H1 (cell line): ENCODE results near the gene SLC4A7. TPM values are rescaled to one million over a fixed set of nuclear protein-coding genes. Genes with fewer than 3 reads are reported as not detected.

Source experiments
- CTCF ChIA-PET: fragments of 300-600 bp; sonication (Branson Sonifier 250); formaldehyde crosslinking; loops from one replicate; lab custom pipeline; 2021; ENCODE audit not compliant: partially characterized antibody; lab: Charles Lee
- POLR2A ChIA-PET: fragments of 300-600 bp; sonication (Branson Sonifier 250); formaldehyde crosslinking; loops from one replicate; lab custom pipeline; 2021; ENCODE audit warnings: inconsistent platforms; ENCODE audit not compliant: partially characterized antibody; lab: Charles Lee
- DNase-seq, 2 experiments: peaks; one replicate each; pipeline versions ENCODE4 v3.0.0 to v3.0.0-alpha.2; 2010 to 2022; ENCODE audit warnings: low spot score in 2 of 2, low read depth in 1 of 2, mixed read lengths in 1 of 2
- FAIRE-seq: peaks from 2 replicates; lab custom pipeline; 2011; peaks lifted over from hg19 to GRCh38; lab: Jason Lieb, UNC
- H2AFZ ChIP-seq: 2 replicates; pipeline ENCODE4 v1.8.1; 2012; ENCODE audit warnings: low read length, inconsistent platforms
- H2AK5ac ChIP-seq: 2 replicates; pipeline ENCODE4 v1.6.1; 2013; ENCODE audit warnings: low read depth, low read length
- H2BK120ac ChIP-seq: replicated peaks from 2 replicates; pipeline ENCODE3; 2013; ENCODE audit warnings: low read depth, low read length, inconsistent platforms
- H2BK12ac ChIP-seq: 2 replicates; pipeline ENCODE4 v1.6.1; 2013; ENCODE audit warnings: low read depth, low read length
- H2BK15ac ChIP-seq: 2 replicates; pipeline ENCODE4 v1.6.1; 2013; ENCODE audit warnings: low read length
- H2BK20ac ChIP-seq: 2 replicates; pipeline ENCODE4 v1.6.1; 2013; ENCODE audit warnings: low read length
- H2BK5ac ChIP-seq: 2 replicates; pipeline ENCODE4 v1.6.1; 2013; ENCODE audit warnings: low read depth, low read length
- H3K14ac ChIP-seq: 2 replicates; pipeline ENCODE4 v1.6.1; 2013; ENCODE audit warnings: inconsistent platforms; ENCODE audit not compliant: insufficient read length
- H3K18ac ChIP-seq: 2 replicates; pipeline ENCODE4 v1.6.1; 2013; ENCODE audit warnings: low read length; ENCODE audit errors: extremely low read depth
- H3K23ac ChIP-seq: 2 replicates; pipeline ENCODE4 v1.6.1; 2013; ENCODE audit warnings: inconsistent platforms; ENCODE audit not compliant: insufficient read length
- H3K23me2 ChIP-seq: 2 replicates; pipeline ENCODE4 v1.6.1; 2013; ENCODE audit warnings: low read depth, low read length
- H3K27ac ChIP-seq: 2 replicates; pipeline ENCODE4 v1.6.1; 2011; ENCODE audit warnings: low read depth, low read length, inconsistent platforms
- H3K27me3 ChIP-seq, 4 experiments: replicated peaks in 1 of 4; 1 replicate in 1 of 4; 2 replicates in 3 of 4; pipeline versions ENCODE4 v1.6.1 to v1.8.1; 2011 to 2013; ENCODE audit warnings: low read length in 3 of 4, mild to moderate bottlenecking in 3 of 4, inconsistent platforms in 2 of 4, mixed read lengths in 2 of 4, moderate library complexity in 1 of 4; ENCODE audit not compliant: control insufficient read depth in 3 of 4, insufficient read depth in 3 of 4; ENCODE audit errors: extremely low read depth in 1 of 4
- H3K36me3 ChIP-seq, 4 experiments: 2 replicates each; pipeline versions ENCODE4 v1.6.1 to v1.8.1; 2011 to 2013; ENCODE audit warnings: mild to moderate bottlenecking in 4 of 4, low read length in 3 of 4, moderate library complexity in 2 of 4, control low read depth in 1 of 4, inconsistent platforms in 1 of 4; ENCODE audit not compliant: insufficient read depth in 4 of 4, control insufficient read depth in 2 of 4
- H3K4ac ChIP-seq: replicated peaks from 2 replicates; pipeline ENCODE3; 2013; ENCODE audit warnings: low read length, low read depth, mixed read lengths, inconsistent platforms; ENCODE audit not compliant: insufficient read length
- H3K4me1 ChIP-seq, 4 experiments: replicated peaks in 1 of 4; 1 replicate in 1 of 4; 2 replicates in 3 of 4; pipeline versions ENCODE4 v1.6.1 to v1.8.1; 2011 to 2013; ENCODE audit warnings: low read length in 3 of 4, inconsistent platforms in 2 of 4, mixed read lengths in 1 of 4; ENCODE audit not compliant: insufficient read depth in 4 of 4, control insufficient read depth in 3 of 4
- H3K4me2 ChIP-seq, 2 experiments: 2 replicates each; pipeline versions ENCODE4 v1.6.1 to v1.8.1; 2011 to 2013; ENCODE audit warnings: low read depth in 2 of 2, low read length in 2 of 2, control low read depth in 1 of 2, inconsistent platforms in 1 of 2, mild to moderate bottlenecking in 1 of 2; ENCODE audit not compliant: insufficient read depth in 1 of 2
- H3K4me3 ChIP-seq, 4 experiments: fragments of 200-600, 300-600 bp in 1 of 4; sonication (generic), shearing (Covaris generic), sonication (Bioruptor Twin) in 1 of 4; 2 replicates each; pipeline versions ENCODE4 v1.5.1 to v1.8.1; 2011 to 2016; ENCODE audit warnings: low read length in 4 of 4, low read depth in 3 of 4, control low read depth in 2 of 4, inconsistent platforms in 2 of 4, mild to moderate bottlenecking in 2 of 4, mixed read lengths in 1 of 4, moderate library complexity in 1 of 4; ENCODE audit not compliant: insufficient read depth in 2 of 4; ENCODE audit errors: extremely low read depth in 1 of 4
- H3K56ac ChIP-seq: replicated peaks from 2 replicates; pipeline ENCODE3; 2013; ENCODE audit warnings: low read depth, mild to moderate bottlenecking, mixed read lengths, low read length, inconsistent platforms; ENCODE audit not compliant: insufficient read length
- H3K79me1 ChIP-seq: 2 replicates; pipeline ENCODE4 v1.6.1; 2013; ENCODE audit warnings: low read depth, low read length, control low read depth
- H3K79me2 ChIP-seq, 2 experiments: 2 replicates each; pipeline versions ENCODE4 v1.6.1 to v1.8.1; 2012 to 2013; ENCODE audit warnings: low read length in 2 of 2, mild to moderate bottlenecking in 2 of 2, inconsistent platforms in 1 of 2; ENCODE audit not compliant: insufficient read depth in 2 of 2, control insufficient read depth in 1 of 2
- H3K9ac ChIP-seq, 4 experiments: replicated peaks in 1 of 4; 1 replicate in 1 of 4; 2 replicates in 3 of 4; pipeline versions ENCODE4 v1.6.1 to v1.8.1; 2011 to 2013; ENCODE audit warnings: low read depth in 3 of 4, low read length in 3 of 4, control low read depth in 2 of 4, mild to moderate bottlenecking in 2 of 4, moderate library complexity in 2 of 4, inconsistent platforms in 1 of 4; ENCODE audit errors: extremely low read depth in 1 of 4
- H3K9me3 ChIP-seq, 2 experiments: 2 replicates each; pipeline versions ENCODE4 v1.6.1 to v1.8.1; 2012 to 2013; ENCODE audit warnings: mild to moderate bottlenecking in 2 of 2, moderate library complexity in 2 of 2, control low read depth in 1 of 2, inconsistent platforms in 1 of 2, low read depth in 1 of 2, low read length in 1 of 2, mixed read lengths in 1 of 2; ENCODE audit not compliant: insufficient read depth in 2 of 2
- H4K20me1 ChIP-seq, 2 experiments: replicated peaks in 1 of 2; 2 replicates each; pipeline versions ENCODE3 to v1.8.1; 2011 to 2013; ENCODE audit warnings: inconsistent platforms in 2 of 2, low read length in 2 of 2, mild to moderate bottlenecking in 1 of 2; ENCODE audit not compliant: insufficient read depth in 2 of 2, control insufficient read depth in 1 of 2
- H4K5ac ChIP-seq: 2 replicates; pipeline ENCODE4 v1.6.1; 2013; ENCODE audit warnings: low read length, low read depth, mixed read lengths, inconsistent platforms; ENCODE audit not compliant: insufficient read length
- H4K8ac ChIP-seq: 2 replicates; pipeline ENCODE4 v1.8.0; 2013; ENCODE audit warnings: mild to moderate bottlenecking, moderate library complexity, low read length, inconsistent platforms; ENCODE audit not compliant: insufficient read depth; ENCODE audit errors: extremely low read depth
- H4K91ac ChIP-seq: replicated peaks from 2 replicates; pipeline ENCODE3; 2013; ENCODE audit warnings: low read length, mixed read lengths, inconsistent platforms; ENCODE audit not compliant: insufficient read length
- NRF1 ChIP-seq: IDR thresholded peaks from 2 replicates; pipeline ENCODE4 v1.6.1; 2011; ENCODE audit warnings: mild to moderate bottlenecking, low read depth, low read length, improper control_type of control experiment
- PHF8 ChIP-seq: fragments of 200-600 bp; sonication (generic); conservative IDR thresholded peaks from 2 replicates; pipeline ENCODE4 v1.7.1; 2012; ENCODE audit warnings: low read depth, mild to moderate bottlenecking, inconsistent platforms, low read length, moderate library complexity
- POLR2A ChIP-seq, 2 experiments: IDR thresholded peaks; 1 replicate in 1 of 2; 2 replicates in 1 of 2; pipeline ENCODE4 v1.6.1; 2011; ENCODE audit warnings: low read depth in 2 of 2, low read length in 2 of 2, mild to moderate bottlenecking in 2 of 2; ENCODE audit errors: control extremely low read depth in 1 of 2
- RAD21 ChIP-seq, 2 experiments: IDR thresholded peaks in 1 of 2; conservative IDR thresholded peaks in 1 of 2; 2 replicates each; pipeline ENCODE4 v1.6.1; 2011; ENCODE audit warnings: low read depth in 2 of 2, low read length in 2 of 2, improper control_type of control experiment in 1 of 2, inconsistent platforms in 1 of 2, mild to moderate bottlenecking in 1 of 2, moderate library complexity in 1 of 2
- SIRT6 ChIP-seq: IDR thresholded peaks from one replicate; pipeline ENCODE4 v1.7.1; 2012; ENCODE audit warnings: low read length, inconsistent platforms
- SP2 ChIP-seq: IDR thresholded peaks from 2 replicates; pipeline ENCODE4 v1.6.1; 2012; ENCODE audit warnings: mild to moderate bottlenecking, low read length, inconsistent platforms
- WGBS, 2 experiments: shearing (Covaris generic) in 1 of 2; methylation state at CpG; one replicate each; pipeline versions ENCODE4 v1.1.6 to v1.1.7; 2013 to 2015; ENCODE audit warnings: low lambda C conversion rate in 2 of 2, mixed read lengths in 2 of 2, inconsistent platforms in 1 of 2, low coverage in 1 of 2, missing lambda C conversion rate in 1 of 2; ENCODE audit not compliant: insufficient replicate concordance in 2 of 2, insufficient coverage in 1 of 2, insufficient read length in 1 of 2; ENCODE audit errors: extremely low coverage in 1 of 2, missing lambda C conversion rate in 1 of 2; 5-methylcytosine and 5-hydroxymethylcytosine counted together
- polyA plus RNA-seq, 7 experiments: library from polyadenylated mRNA; depleted of rRNA in 3 of 7; stranded (reverse) in 5 of 7; unstranded in 2 of 7; fragments of >200 nt in 5 of 7; fragments of 200-250 nt in 2 of 7; gene quantifications; 1 replicate in 5 of 7; 2 replicates in 1 of 7; 4 replicates in 1 of 7; pipeline versions ENCODE4 v1.2.1 to v1.2.3, GENCODE V29; 2011 to 2013; ENCODE audit warnings: missing spikeins in 2 of 7, mixed read lengths in 2 of 7
- total RNA-seq: library from RNA; stranded (reverse); fragmentation: NEBNext Ultra II Directional; extraction: Animal tissue kit (Norgen Biotek cat#: 25700); gene quantifications from 2 replicates; pipeline ENCODE4 v1.2.1, GENCODE V29; 2021
- TF ChIP-seq, protein P1 (sequence below): IDR thresholded peaks from 2 replicates; pipeline ENCODE4 v1.6.1; 2012; ENCODE audit warnings: inconsistent platforms

SLC4A7 gene
- total and polyA plus RNA-seq, 2 of the 8 experiments (the other 6 are each of a cell fraction or from before 2014, with no cell fraction given), result 14.9 to 70.5 TPM

DNA sequence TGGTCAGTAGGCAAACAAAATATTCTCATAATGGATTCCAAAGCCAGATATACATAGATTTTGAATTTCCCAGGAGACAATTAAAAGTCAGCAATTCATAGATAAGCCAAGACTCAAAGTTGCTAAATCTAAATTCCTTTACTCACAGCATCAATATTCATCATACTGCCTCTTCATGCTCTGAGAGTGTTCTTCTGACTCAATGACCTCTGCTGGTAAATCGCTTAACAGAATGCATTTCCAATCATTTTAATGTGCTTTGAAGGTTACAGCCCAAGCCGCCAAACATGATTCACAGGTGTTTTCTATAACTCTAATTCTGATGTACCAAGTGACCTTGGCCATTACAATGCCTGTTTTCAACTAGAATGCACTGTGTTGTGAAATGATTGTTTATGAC is 24.2 kb upstream of the SLC4A7 start:
- no peak overlapping the region for H2BK15ac ChIP-seq
- no peaks in the 10 kb centered on the region for H3K27me3 ChIP-seq
- no peak overlapping the region for H3K14ac ChIP-seq
- H3K23me2 ChIP-seq, result no peaks in the 10 kb centered on the region
- no peak overlapping the region for H4K8ac ChIP-seq
- no peak overlapping the region for H2BK5ac ChIP-seq
- FAIRE-seq (no peak), DNase-seq (no peak)
- no peaks in the 10 kb centered on the region for H3K9me3 ChIP-seq
- H4K20me1 ChIP-seq, result no peaks in the 10 kb centered on the region
- no peak overlapping the region for H3K4me3 ChIP-seq
- H2BK20ac ChIP-seq, result no peak overlapping the region
- no peak overlapping the region for H3K56ac ChIP-seq
- no peak overlapping the region for H3K9ac ChIP-seq
- no peak overlapping the region for H3K4me2 ChIP-seq
- no peak overlapping the region for H3K27ac ChIP-seq
- no peak overlapping the region for H2BK120ac ChIP-seq
- WGBS, 2 experiments, result 95% methylated on average over 2 of the region's 2 CpGs; no CpG with 5 or more reads in 1 of the 2 experiments
- POLR2A ChIA-PET, result no interaction called here
- no peak overlapping the region for H2BK12ac ChIP-seq
- no peaks in the 10 kb centered on the region for H3K36me3 ChIP-seq
- H3K23ac ChIP-seq, result no peak overlapping the region
- H4K91ac ChIP-seq, result no peak overlapping the region
- H3K4ac ChIP-seq, result no peak overlapping the region
- no peaks in the 10 kb centered on the region; a peak in 2 of 7 replicates for H3K4me1 ChIP-seq
- no peak overlapping the region for H4K5ac ChIP-seq
- H2AK5ac ChIP-seq, result no peak overlapping the region
- CTCF ChIA-PET, result interaction anchor here (1.9 kb wide), 1 partner anchor 23 kb away, joined by 5 read pairs; the partner anchor contains the start of gene SLC4A7
- H2AFZ ChIP-seq, result no peak overlapping the region
- no peaks in the 10 kb centered on the region for H3K79me2 ChIP-seq
- TF ChIP-seq SP2 (no peak), SIRT6 (no peak), NRF1 (no peak), RAD21 (IDR thresholded peaks at IDR 0.05 in 1 of 2, conservative IDR thresholded peaks at IDR 0.05 in 1 of 2; ENCODE audit: low read depth in 2 of 2, low read length in 2 of 2) (no peak), PHF8 (no peak), POLR2A (IDR thresholded peaks at IDR 0.05; ENCODE audit: control extremely low read depth in 1 of 2, low read depth in 2 of 2, low read length in 2 of 2) (no peak)
- TF ChIP-seq, protein P1, sequence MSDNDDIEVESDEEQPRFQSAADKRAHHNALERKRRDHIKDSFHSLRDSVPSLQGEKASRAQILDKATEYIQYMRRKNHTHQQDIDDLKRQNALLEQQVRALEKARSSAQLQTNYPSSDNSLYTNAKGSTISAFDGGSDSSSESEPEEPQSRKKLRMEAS, result no peak
- no peak overlapping the region for H3K18ac ChIP-seq
- H3K79me1 ChIP-seq, result no peaks in the 10 kb centered on the region
